GM21360 (cell line): ENCODE data around the gene PTH1R.

Experiments
- ATAC-seq: cut with Tn5 transposase; IDR thresholded peaks from one replicate; pipeline ENCODE4 v1.9.1; 2021; ENCODE audit warnings: mild to moderate bottlenecking, moderate library complexity; ENCODE audit not compliant: unreplicated experiment

PTH1R gene

DNA sequence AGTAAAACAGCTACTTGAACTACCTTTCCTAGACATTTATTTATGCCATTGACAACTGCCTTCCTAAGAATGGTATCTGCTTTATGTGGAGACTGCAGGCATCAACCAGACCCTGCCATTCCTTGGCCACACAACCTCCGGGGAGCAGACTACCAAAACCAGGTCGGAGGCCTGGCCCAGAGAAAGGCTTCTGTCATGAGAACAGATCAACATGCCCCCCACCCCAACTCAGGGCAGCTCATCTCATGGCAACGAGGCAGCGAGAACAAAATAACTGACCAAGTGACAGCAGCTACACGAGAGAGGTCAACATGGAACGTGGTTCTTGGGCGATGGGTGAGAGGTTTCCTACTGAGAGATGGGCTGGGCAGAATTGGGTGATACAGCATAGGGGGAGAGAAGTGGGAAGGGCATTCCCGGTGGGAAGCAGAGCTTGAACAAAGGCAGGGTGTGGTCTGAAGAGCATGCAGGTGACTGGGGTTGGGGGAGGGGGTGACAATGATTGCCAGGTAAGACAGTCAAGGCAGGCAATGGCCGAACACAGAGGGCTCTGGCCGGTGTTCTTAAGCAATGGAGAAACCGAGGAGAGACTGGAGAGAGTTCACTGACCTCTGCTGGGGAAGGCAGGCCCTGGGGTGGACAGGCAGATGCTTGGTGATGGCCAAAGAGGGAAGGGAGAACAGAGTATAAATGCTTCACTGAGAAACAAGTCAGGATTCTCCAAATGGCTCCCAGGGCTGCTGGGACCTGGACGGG is 65.1 kb downstream of the PTH1R start:
- ATAC-seq = no peak

- ATAC-seq = no peak
These were observed 66.0 kb downstream of the PTH1R start for GRCh38 chr3:46943237-46944187.

DNA sequence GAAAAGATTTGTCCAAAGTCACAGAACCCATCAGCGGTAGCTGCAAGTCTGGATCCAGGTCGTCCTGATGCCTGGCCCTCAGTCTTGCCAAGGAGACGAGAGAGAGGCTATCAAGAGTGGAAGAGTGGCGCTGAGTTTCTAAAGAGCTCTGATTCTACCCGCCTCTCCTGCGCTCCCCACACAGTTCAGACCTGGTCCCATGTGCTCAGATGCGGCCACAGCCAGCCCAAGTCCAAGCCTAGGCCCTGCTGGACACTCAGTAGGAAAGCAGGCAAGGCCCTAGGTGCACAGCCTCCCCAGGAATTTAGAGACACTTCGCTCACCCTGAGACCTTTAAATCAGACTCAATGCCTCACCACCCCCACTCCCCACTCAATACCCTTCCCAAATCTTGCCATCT is 66.7 kb downstream of the PTH1R start:
- ATAC-seq = no peak

GRCh38 chr3:46946416-46946815 is 68.9 kb downstream of the PTH1R start:
- ATAC-seq = no peak

- ATAC-seq = no peak
These were observed 69.5 kb downstream of the PTH1R start for GRCh38 chr3:46946856-46947545.

DNA sequence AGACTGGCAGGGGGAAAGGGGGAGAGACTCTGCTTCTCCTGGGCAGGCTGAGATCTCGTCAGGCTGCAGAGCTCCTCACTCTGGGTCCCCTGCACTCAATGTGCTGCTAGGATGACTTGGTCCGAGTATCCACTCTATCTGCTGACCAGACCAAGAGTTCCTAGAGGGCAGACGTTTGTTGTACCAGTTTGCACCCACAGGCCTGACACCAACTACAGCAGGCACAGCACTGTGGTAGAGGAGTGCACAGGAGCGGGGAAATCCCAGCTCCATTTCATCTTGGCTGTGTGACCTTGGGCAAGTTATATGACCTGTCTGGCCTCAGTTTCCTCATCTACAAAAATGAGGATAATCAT is 70.0 kb downstream of the PTH1R start:
- ATAC-seq = no peak

DNA sequence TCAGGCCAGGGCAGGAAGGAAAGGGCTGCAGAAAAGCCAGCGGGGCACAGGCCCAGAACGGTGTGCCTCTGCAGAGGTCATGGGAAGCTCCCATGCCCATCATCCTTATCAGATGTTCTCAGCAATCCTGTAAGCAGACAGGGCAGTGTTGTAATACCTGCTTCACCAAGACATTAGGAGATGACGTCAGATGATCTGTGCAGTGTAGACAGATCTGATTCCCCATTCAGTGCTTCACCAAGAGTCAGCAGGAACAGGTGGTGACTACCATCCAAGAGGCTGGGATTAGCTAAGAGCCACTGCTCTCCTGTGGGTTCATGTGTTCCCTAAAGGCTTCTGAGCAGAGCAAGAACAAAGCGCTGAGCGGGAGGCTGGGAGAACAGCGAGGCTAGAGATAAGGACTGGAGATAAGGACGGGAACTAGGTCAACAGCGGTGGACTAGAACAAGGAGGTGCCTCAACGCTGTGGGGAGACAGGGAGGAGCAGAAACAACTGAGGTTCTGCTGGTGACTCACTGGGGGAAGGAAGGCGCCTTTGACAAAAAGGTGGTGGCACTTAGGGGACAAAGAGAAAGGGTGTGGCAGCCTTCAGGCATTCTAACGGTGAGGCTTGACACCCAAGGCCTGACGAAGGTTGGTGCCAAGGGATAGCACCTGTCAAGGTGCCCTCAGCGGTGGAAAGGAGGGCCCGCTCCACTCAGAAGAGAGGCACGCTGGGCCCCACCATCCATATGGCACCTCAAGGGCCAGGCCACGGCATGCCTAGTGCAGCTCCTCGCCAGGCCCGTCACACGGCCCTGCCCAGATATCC is 70.7 kb downstream of the PTH1R start:
- no peak for ATAC-seq

DNA sequence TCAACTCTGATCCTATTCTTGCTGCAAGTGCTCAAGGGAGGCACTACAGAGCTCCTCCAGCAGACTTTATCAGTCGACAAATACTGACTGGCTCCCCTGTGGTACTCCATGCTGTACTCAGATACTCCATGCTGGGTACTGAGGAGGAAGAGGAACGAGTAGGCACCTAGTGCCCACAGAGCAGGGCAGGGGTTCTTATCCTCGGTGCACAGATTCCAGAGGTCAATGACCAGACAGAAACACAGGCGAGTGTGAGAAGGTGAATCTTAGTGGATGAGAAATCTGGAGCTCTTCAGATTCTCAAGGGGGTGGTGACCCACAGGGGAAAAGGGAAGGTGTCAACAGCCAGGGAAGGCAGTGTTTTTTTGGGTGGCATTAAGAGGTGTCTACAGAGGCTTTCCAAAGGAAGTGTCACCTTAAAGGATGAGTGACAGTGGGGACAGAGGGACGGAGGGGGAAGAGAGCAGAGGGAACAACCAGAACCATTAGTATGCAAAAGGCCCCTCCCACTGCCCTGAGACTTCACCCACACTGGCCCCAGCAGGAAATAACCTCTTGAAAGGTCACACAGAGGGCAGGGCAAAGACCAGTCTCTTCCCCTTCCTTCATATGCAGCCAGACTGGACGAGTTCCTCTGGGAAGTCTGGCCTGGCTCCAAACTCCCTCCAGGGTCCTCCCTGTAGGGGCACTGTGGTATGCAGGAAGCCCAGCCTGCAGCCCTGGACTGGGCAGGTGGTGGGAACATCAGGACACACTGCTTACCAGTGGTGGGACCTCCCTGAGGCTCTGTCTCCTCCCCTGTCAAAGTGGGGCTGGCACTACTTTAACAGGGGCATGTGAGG is 71.5 kb downstream of the PTH1R start:
- ATAC-seq = no peak

DNA sequence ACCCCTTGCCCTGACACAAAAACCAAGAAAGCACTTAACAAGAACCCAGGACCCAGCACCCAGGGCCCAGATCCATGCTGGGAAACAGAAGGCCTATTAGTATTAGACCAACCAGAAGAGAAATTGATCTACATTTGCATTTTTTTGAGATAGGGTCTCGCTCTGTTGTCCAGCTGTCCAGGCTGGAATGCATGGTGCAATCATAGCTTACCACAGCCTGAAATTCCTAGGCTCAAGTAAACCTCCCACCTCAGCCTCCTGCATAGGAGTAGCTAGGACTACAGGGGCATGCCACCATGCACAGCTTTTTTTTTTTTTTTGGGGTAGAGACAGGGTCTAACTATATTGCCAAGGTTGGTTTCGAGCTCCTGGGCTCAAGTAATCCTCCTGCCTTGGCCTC is 72.7 kb downstream of the PTH1R start:
- ATAC-seq = no peak

DNA sequence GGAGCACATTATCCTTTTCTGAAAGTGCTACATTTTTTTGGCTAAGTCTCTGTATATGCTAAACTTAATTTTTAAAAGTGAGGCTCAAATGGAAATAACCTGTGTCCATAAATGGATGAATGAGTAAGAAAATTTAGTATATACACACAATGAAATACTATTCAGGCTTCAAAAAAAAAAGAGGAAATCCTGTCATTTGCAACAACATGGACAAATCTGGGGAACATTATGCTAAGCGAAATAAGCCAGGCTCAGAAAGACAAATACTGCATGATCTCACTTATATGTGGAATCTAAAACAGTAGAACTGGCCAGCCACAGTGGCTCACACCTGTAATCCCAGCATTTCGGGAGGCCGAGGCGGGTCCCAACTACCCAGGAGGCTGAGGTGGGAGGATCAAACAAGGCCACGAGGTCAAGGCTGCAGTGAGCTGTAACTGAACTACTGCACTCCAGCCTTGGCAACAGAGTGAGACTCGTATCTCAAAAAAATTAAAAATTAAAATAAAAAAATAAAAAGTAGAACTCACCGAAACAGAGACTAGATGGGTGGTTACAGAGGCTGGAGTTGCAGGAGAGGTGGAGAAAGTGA is 73.2 kb downstream of the PTH1R start:
- ATAC-seq = no peak

DNA sequence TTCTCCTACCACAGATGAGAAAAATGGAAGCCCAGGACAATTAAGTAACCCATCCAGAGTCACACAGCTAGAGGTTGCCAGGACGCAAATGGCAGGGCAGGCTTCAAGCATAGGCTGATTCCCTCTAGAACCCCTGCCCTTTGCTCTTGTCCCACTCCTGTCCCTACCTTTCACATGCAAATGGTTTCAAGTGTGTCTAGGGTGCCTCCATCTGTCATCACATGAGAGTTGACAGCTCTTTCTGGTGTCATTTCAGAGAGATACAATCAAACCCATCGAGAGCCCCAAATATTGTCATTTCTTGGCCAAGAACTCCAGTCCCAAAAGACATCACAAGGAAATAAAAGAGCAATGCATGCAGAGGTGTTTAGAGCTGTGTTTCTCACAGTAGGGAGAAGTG is 75.3 kb downstream of the PTH1R start:
- ATAC-seq = no peak
